Activated CD4-positive, alpha-beta T cell treated with anti-CD3 and anti-CD28 coated beads, Interleukin-2, amount 50 U/mL, for 1 hour (primary cell): ENCODE data around the gene TFR2.

Experiments used
- DNase-seq: peaks from one replicate; pipeline ENCODE4 v3.0.0-alpha.2; 2020

Gene TFR2

GRCh38 chr7:100584683-100585510 lies 56.5 kb downstream of the TFR2 start:
- no peak for DNase-seq

DNA sequence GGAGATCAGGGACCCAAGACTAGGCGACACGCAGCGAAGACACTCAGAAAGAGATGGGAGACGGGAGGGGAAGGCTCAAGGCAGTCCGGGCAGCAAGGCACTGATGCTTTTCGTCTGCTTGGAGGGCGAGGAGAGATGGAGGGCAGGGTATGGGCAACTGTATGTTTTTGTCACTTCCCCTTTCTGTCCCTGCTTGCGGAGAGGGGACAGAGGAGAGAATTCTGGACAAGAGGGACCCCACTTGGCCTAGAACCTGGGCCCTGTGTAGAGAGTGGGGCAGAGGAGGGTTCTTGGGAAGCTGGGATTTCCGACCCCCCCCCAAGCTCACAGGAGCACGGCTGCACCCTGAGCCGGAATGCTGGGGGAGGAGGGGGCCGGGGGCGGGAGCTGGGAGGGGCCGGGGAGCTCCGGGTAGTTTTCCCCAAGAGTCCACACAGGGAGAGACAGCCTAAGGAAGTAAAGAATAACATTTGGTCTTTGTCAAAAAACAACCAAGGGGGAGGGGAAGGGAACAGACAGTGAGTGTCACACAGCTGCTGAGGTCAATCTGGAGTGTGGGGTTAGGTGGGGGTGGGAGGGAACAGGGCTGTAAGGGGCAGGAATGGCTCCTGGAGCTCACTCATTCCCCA lies 57.2 kb downstream of the TFR2 start:
- no peak for DNase-seq

GRCh38 chr7:100583132-100584053 lies 58.0 kb downstream of the TFR2 start:
- peak; percentile 43 for DNase-seq

GRCh38 chr7:100582650-100583049 lies 58.7 kb downstream of the TFR2 start:
- no peak for DNase-seq

DNA sequence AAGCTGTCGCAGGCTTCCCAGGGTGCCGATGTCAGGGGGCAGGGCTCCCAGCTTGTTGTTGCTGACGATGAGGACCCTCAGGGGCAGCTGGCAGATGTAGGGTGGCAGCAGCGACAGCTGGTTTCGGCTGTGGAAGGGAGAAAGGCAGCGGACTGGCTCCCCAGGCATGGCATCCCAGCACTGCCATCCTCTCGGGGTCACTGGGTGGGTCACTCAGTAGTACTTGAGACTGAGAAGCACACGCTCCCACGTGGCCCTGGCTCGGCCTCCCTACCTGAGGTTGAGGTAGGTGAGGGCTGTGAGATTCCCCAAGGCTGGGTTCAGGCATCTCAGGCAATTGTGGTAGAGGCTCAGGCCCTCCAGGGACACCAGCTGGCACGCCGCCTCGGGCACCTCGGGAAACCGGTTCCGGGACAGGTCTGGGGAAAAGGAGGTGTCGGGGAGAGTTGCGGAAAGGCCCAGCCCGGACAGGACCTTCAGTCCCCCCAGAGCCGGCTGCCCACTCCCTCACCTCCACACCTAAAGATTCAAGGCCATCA lies 59.2 kb downstream of the TFR2 start:
- DNase-seq = no peak

GRCh38 chr7:100580466-100581283 lies 60.7 kb downstream of the TFR2 start:
- DNase-seq = no peak

DNA sequence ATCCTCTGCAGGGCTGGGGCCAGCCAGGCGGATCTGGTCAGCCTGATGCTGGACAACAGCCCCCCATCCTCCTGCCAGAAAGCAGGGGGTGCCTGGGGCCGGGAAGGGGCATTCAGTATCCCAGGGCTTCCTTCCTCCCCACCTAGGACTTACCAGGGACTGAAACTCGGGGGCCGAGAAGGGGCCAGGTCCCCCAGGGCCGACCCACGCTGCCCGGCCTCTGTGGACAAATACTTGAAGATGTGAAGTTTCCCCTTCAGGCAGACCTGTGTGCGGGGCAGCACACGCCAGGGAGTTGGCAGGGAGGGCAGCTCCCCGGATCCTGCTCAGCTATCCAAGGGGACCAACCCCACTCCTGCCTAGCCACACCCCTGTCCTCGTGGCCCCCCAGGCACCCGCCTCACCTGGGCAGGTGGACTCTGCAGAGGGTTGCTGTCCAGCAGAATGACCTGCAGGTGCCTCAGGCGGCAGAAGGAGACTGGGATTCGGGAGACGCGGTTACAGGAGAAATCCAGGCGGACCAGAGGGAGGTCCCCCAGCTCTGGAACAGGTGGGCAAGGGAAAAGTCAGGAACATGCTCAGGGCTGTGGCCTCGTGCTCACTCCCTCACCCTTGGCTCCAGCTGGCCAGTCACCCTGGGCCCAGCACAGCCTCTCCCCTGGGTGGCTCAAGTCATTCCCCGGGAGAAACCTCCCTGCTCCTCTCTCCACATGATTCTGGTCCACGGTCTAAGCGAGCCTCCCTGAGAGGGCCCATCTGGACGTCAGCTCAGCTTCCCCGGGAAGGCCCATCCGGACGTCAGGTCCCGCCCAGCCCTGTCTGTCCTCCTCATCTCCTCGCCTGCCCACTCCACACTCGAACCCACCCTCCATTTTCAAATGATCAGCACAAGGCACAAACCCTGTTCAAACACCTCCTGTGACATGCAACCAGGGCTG lies 62.8 kb downstream of the TFR2 start:
- DNase-seq = no peak

DNA sequence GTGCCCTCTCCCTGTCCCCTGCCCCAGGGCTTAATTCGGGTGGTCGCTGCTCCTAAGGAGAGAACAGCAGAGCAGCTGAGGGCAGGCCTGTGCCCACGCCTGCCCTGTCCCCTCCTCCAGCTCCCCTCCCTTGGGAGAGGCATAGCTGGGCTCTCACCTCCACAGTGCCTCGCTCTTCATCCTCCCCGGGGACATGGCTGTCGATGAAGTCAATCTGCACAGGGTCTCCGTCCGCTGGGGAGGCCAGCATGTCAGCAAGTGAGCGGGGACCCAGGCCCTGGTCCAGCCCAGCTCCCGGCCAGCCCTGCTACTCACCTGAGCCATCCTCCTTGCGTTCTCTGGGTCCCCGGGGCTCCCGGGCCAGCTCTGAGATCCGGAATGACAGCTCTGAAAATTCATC lies 63.8 kb downstream of the TFR2 start:
- DNase-seq = no peak

DNA sequence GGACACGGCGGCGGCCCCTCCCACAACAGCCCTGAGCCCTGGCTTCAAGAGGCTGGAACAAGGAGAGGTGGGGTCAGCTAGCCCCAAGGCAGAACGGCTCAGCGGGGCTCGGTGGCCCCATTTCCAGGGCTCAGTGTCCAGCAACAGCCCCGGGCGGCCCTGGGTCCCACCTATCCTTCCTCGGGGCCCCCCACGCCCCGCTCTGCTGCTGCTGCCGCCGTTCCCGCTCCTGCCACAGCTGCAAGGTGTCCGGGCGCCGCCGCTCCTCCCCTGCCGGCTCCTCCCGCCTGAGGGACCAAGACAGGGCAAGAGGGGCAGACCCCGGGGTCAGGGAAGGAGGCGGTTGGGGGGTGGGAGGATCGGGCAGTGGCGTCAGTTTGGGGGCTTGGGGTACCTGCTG lies 64.2 kb downstream of the TFR2 start:
- DNase-seq = no peak

DNA sequence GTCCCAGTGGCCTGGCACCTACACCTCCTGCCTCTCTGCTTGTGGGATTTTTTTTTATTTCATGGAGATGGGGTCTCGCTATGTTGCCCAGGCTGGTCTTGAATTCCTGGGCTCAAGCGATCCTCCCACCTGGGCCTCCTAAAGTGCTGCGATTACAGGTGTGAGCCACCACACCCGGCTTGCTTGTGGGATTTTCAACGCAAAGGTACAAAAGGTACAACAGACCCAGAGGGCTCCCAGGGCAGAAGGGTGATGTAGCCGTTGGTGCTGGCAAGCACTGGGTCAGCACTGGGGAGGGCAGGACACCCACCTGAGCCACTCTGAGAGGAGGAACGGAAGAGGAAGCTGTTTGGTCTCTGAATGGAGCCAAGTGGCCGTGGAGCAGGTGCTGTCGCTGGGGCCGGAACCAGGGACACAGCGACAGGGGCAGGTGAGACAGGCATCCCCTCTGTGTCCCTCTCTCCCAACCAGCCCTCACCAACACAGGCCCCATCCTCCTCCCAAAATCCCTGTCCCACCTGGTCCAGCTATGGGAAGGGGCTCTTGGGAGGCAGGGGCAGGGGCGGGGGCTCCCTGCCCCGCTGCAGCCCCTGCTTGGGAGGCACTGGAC lies 64.9 kb downstream of the TFR2 start:
- no peak for DNase-seq

DNA sequence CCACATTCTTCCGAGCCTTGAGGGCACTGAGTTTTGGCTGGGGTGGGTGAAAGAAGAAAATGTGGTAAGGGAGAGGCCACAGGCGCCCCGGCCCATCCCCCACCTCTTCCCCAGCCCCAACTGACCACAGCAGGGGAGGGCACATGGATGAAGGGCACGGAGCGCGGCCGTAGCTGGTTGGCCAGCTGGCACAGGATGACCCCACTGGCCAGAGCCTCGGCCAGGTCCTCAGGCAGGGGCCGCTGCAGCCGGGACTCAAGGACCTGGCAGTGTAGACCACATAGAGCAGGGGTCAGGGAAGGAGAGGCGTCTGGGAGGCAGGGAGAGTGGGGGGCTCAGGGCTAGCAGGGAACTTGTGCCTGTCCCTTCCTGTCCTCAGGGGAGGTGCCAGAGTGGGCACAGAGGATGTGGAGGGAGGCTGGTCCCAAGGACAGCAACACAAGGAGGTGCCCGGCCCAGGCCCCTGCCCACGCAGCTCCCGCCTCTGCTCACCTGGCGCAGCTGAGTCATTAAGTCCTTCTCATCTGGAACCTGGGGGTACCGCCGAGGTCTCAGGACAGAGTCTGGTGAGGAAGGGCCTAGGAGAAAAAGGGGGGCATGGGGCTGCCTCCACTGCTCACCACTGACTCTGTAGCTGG lies 65.5 kb downstream of the TFR2 start:
- DNase-seq = no peak

- no peak for DNase-seq
Observed at GRCh38 chr7:100575206-100575631, 66.1 kb downstream of the TFR2 start.

GRCh38 chr7:100574362-100575205 lies 66.8 kb downstream of the TFR2 start:
- no peak for DNase-seq

DNA sequence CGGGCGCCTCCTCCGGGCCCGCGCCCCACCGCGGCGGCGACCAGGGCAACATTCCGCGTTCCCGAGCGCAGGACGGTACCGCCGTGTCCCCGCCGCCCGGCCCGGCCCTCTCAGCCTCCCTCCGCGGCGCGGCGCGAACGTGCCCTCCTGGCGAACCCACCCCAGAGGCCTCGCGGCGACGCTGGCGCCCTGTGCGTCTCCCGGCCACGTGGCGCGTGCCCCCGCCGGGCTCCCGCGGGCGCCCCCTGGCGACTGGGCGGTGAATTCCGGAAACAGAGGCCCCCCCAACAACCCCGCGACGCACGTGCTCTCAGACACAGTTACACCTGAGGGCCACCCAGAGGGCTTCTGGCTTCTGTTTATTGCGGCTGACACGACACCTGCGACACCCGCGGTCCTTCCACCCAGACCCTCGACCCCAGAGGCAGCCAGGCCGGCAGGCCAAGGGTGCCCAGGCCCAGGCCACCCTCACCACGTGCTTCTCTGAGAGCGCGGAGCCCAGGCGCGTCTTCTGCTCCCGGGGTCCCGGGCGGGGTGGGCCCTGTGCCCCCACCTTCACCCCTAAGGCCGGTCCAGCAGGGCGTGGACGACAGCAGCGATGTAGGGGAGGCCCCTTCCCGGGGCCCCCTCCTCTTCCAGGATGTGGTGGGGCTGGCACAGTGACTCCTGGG lies 67.5 kb downstream of the TFR2 start, which contains the start of gene SAP25:
TSS of gene SAP25 (minus strand) at position 210 of the 671 bp plus-strand sequence. CDS start at position 52, 158 bp downstream.
- DNase-seq = no peak

DNA sequence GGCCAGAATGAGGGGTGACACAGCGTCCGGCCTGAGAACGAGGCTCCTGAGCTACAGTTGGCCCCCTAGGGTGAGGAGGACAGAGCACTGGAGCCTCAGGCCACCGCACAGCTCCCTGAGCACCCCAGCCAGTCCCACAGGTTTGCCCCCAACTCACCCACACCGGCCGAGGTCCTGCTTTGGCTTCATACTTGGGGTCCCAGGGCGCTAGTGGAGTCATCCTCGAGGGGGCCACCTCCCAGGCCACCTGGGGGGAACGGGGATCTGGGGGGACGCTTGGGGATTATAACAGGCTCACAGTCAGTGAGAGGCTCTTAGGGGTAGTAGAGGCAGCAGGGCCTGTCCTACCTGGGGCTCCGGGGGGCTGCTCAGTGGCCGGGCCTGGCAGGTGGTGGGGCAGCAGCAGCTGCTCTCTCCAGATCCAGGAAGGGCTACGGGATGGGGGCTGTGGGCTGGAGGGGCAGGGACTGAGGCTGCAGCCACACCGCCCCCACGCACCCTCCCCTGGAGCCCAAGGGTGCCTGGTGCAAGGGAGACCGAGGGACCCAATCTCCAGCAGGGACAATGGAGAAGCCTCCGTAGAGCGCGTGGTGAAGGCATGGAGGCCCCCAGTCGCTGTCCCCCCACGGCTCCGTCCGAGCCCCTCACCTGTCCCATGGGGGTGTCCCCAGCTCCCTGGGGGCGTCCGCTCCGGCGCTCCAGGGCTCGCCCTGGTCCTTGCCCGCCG lies 68.2 kb downstream of the TFR2 start:
- no peak for DNase-seq

- DNase-seq = no peak
Observed at GRCh38 chr7:100572281-100572948, 68.9 kb downstream of the TFR2 start.

DNA sequence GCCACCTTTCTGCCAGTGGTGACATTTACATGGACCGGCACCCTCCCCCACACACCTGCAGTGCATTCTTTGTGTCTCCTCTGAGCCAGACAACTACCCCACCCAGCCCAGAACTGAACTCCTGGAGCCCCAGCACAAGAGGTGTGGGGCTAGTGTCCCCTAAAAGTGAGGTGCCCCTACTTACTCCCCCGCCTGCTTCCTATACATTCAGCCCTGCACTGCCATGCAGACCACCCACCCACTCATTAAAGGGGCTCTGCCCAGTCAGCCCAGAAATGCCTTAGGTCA lies 69.6 kb downstream of the TFR2 start:
- no peak for DNase-seq
